Mucosa of gallbladder (tissue), 1 donor: ENCODE data around the gene THAP10. TPM values are rescaled to one million over a fixed set of nuclear protein-coding genes. Genes with fewer than 3 reads are reported as not detected.
"Not testable (repeated sequence)": the region's sequence is repeated elsewhere in the genome, so short reads cannot be mapped to it uniquely, and the experiment has no call there.

Experiments
- DNase-seq: peaks from one replicate; pipeline ENCODE4 v3.0.0-alpha.2; 2020; ENCODE audit warnings: low spot score
- total RNA-seq: library from RNA; stranded (reverse); gene quantifications from one replicate; pipeline ENCODE4 v1.2.1, GENCODE V29; 2021
- donor health status: DM: no; HTN: no; CAD: no.

THAP10 gene
- total RNA-seq = 4.9 TPM

DNA sequence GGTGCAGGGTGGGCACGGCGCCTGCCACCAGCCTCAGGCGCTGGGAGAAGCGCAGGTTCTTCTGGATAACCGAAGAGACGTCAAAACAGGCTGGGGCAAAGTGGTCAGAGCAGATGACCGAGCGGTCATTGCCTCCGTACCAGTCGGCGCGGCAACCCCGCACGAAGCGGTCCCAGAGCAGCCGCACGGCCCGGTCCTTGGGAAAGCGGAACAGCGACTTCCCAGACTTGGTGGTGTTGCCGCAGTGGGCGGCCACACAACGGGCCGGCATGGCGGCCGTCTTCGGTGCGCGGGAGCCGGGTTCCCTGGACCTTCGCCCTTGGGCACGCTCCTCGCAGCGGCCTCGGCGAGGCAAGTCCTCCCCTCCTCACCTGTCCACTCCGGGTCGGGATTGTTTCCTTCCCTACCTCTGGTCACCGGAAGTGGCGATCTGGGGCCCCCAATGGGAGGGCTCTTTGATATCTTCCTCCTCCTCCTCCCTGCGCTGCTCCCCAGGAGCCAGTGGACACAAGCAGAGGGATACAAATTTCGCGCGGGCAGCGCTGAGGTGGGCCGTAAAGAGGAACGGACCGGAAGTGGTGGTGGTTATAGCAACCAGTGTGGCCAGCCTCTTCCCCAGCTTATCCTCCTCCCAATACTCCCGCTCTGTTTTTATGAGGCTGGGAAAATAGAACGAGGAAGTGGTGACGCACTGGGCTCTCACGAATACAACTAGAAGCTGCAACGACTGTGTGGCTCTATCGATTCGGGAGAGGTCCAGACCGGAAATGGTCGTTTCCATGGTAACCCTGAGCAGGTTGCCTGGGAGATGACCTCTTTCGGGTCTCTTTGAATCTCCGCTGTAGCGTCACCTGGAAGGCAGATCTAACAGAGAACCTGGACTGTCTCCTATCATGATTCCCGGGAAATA lies at the start of gene THAP10, which contains the start of gene LRRC49:
TSS of gene THAP10 (minus strand) at position 432 of the 910 bp plus-strand sequence. CDS start at position 271, 161 bp downstream.
TSS of gene LRRC49 (plus strand) at position 825 of the 910 bp plus-strand sequence. CDS start at position 894, 69 bp downstream.
- DNase-seq = peak; percentile 90

DNA sequence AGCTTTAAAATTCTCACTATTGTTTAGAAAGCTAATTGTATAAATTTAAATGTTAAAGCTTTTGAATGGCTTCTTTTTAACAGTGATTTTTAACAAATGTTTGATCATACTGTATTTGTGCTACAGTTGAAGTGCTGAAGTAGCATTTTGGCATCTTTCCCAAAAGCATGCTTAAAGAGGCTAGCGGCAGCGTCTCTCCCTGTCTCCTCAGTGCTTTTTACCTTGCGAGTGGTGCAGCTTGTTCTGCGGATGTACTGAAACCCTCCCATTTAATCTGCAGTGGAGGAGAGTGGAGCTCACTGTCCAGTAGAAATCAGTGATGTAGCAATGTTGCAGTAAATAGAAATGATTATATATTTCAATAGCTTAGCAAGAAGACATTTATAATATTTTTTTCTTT lies 44.1 kb upstream of the THAP10 start:
- no peak for DNase-seq

DNA sequence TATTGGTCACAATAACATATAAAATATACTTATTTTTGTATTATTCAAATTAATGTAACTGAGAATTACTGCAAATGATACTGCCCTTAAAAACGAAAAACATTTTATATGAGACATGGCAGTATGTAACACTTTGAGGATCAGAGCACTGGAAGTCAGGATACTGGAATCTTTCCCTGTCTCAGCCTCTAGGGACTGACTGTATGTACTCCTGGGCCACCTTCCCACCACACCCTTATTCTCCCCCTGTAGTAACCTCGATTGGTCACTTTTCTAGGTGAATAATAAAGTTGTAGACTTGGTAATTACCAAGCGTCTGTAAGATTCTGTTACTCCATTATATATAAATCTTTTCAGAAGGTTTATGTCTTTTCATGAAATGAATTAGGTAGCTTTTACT lies 43.4 kb upstream of the THAP10 start:
- DNase-seq = no peak

DNA sequence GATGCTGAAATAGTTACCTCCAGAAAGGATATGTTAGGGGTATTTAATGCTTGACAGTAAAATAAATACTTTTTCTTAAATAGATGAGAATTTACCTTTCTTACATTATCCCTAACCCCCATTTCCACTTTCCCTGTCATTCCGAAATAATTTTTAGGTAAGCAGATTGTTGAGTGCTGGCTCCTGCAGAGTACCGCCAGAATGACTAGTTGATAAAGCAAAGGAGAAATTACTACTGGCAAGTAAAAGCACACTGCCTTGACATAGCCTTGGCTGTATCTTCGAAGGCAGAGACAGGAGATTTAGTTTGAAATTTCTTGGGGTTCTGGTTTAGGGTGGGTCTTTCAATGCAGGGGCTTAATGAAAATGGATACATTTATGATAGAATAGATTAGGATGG lies 41.2 kb upstream of the THAP10 start:
- no peak for DNase-seq

DNA sequence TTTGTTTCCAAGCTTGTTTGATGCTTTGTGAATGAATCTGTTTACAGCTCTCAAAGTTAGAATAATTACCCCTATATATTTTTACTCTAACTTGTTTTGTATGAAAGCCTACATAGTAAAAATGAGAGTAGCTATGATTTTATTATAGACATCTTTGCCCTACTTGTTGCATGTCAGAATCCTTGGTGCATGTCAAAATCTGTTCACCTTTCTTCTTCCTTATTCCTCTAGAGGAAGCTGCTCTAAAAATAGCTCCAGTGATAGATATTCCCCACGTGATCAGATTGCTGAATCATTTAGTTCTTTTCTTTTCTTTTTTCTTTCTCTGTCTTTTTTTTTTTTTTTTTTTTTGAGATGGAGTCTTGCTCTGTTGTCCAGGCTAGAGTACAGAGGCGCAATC lies 40.2 kb upstream of the THAP10 start:
- no peak for DNase-seq

DNA sequence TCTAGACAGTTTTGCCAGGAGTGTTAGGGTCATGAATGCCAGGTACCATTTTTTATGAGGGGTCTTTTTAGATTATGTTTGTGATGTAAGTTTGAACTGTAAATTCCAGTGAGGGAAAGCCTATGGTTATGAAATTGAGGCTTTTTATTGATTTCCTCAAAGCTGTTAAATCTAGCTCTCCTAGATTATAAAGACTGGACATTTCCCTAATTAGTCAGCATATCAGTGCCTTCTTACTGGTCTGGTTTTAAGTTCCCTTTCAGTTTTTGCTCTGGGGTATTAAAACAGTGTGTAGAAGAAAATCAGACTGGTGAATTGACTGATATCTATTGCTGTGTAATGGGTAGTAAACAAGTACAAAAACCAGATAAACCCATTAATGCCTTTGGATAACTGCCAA lies 39.6 kb upstream of the THAP10 start:
- DNase-seq = no peak

DNA sequence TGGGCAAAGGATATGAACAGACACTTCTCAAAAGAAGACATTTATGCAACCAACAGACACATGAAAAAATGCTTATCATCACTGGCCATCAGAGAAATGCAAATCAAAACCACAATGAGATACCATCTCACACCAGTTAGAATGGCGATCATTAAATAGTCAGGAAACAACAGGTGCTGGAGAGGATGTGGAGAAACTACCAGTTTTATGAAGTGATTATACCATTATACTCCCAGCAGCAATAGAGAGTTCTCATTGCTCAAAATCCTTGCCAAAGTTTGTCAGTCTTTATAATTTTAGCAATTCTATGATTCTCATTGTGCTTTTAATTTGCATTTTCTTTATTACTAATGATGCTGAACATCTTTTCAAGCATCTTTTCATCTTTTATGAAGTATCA lies 34.7 kb upstream of the THAP10 start:
- not testable (repeated sequence) for DNase-seq

DNA sequence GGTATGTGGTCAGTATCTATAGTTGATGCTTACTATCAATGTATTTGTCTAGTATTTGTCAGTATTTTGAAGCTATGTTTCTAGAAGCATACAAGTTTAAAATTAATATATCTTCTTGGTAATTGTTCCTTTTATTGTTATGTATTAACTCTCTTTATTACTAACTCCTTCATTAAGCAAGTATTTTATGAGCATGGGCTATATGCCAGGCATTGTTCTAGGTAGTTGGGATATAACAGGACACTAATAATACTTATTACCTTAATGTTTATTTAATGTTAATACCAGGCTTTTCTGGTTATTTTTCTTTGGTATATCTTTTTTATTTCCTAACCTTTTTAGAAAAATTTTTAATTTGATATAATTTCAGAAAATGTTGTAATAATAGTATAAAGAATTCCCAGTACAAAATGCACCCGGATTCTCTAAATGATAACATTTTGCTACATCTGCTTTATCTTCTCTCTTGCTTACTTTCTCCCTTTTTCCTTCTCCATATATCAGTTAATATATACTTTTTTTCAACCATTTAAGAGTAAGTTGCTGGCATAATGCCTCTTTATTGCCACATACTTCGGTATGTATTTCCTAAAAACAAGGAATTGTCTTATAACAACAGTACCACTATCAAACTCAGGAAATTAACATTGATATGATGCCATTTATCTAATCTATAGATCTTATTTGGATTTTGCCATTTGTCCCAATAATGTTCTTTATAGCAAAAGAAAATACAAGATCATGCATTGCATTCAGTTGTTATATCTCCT lies 31.3 kb upstream of the THAP10 start:
- DNase-seq = no peak

DNA sequence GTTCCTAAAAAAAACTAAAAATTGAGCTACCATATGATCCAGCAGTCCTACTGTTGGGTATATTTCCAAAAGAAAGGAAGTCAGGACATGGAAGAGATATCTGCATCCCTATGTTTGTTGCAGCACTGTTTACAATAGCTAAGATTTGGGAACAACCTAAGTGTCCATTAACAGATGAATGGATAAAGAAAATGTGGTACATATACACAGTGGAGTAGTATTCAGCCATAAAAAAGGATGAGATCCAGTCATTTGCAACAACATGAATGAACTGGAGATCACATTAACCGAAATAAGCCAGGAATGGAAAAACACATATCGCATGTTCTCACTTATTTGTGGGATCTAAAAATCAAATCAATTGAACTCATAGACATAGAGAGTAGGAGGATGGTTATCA lies 29.9 kb upstream of the THAP10 start:
- DNase-seq = no peak

DNA sequence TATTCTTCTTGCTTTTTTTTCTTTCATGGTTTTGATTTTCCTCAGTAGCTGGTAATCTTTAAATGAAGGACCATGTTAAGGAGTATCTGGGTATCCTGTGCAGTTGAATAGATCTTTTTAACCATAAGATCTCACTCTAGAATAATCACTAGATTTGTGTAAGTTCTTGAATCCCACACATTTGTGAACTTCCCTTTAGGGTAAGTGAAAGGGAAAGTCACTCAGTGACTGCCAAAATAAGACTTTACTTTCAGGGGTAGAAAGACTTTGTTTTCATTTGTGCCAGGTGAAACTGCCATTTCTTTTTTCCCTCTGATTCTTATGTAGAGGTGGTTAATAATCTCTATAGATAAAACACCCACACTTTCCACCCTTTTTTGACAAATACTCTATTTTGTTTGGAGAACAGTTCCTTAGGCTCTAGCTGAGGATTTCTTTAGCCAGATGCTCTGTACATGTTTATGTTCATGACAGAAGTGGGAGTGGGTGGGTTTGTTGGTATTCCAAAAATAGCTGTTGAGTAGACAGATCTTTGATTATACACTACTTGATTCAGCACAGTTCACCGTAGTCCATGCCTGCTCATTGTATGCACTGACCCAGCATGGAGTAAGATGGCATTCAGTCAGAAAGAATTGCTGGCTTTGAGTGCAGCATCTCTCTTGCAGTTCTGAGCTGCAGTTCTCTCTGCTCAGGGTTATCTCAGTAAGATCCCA lies 28.9 kb upstream of the THAP10 start:
- DNase-seq = no peak

DNA sequence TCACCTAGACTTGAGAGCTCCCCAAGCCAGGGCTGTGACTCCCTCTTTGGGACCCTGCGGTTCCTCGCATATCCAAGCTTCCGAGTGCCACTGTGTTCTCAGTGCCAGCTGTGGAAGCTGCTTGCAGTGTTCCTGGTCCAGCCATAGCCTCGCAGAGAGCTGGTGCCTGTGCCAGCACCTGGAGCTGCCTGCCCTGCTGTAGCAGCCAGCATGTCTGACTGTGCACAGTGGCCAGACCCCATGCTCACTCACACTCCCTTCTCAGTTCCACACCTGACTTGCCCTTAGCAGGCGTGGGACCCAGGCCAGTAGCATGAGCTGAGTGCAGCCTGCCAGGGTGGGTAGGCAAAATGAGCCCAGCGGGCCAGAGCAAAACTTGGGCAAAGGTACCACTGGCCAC lies 25.7 kb upstream of the THAP10 start:
- no peak for DNase-seq

DNA sequence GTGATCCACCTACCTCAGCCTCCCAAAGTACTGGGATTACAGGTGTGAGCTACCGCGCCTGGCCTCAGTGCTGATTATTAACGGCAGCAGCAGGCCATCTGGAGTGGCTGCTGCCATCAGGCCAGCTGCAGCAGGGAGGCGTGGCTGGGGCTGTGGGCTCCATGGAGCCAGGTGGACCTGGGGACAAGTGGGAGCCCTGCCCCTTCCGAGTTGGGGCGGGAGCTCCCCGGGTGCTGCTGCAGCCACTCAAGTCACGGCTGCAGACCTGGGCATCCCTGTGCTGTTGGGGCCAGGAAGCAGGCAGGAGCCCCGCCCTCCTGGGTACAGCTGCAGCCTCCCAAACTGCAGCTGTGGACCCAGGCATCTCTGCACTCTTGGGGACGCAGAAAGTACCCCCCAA lies 24.3 kb upstream of the THAP10 start:
- no peak for DNase-seq

DNA sequence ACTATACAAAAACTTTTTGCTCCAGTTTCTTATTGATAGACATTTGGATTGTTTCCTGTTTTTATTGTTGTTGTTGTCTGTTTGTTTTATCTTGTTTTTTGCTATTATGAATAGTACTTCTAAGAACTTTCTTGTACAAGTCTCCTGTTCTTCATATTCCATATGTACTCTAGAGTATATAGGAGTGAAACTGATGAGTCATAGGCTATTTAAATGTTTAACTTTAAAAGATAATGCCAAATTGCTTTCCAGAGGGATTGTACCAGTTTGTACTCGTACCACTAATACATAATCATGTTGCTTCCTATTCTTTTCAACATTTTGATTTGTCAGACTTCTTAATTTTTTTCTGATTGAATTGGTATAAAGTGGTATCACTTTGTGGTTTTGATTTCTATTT lies 20.0 kb upstream of the THAP10 start:
- DNase-seq = no peak

DNA sequence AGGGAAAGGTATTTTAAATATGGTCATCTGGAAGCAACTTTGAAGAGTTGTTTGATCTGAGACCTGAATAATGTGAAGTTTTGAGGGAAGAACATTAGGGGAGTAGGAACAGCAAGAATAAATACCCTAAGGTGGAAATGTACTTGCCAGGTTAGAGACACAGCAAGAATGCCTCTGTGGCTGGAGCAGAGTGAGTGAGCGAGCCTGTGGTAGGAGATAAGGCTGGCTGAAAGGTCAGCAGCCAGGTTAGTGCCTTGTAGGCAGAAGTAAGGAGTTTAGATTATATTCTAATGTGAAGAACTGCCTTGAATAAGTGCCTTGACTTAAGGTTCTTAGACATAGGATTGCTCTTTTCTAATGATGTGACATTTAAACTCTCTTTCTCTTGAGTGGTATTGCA lies 18.7 kb upstream of the THAP10 start:
- DNase-seq = no peak

DNA sequence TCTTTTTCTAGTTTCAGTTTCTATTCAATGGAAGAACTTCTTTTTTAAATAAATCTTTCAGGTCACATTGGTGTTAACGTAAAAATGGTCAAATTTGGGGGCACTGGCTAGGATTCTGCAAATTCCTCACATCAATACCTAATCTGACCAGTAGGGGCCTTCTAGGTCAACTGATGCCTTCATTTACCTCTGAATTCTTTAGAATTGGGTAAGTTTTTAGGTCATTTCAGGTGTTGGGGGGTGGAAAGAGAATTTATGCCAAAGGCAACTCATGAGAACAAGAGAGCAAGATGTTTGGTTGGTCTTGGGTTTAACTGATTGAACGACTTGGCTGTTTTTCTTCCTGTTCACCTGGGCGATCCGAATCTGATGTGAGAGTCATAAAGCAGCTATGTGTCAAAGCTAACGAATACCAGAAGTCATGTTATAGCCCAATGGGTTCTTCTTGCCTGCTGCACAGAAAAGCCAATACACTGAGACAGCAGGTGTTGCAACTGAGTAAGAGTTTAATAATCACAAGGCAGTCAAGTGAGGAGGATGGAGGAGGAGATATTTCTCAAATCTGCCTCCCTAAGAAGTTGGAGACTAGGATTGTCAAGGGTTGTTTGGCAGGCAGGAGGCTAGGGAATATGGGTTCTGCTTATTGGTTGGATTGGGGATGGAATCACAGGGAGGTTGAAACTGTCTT lies 15.7 kb upstream of the THAP10 start:
- DNase-seq = no peak

DNA sequence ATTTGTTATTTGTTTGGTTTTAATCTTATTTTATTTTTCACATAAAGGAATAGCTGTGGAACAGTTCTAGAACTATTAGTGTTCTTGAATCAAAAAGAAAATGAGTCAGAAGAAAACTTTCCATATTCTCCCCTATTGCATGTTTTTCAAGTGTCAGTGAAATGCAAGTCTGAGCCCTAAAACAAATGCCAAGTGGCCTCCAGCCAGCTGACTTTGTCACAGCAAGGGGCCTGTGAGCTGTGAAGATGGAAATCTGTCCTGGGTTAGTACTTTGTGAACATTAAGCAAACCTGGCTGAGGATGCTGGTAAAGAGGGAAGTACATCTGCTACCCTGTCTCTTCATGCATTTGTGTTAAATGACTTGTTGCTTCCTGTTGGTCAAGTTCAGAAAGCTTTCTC lies 14.6 kb upstream of the THAP10 start:
- DNase-seq = no peak

DNA sequence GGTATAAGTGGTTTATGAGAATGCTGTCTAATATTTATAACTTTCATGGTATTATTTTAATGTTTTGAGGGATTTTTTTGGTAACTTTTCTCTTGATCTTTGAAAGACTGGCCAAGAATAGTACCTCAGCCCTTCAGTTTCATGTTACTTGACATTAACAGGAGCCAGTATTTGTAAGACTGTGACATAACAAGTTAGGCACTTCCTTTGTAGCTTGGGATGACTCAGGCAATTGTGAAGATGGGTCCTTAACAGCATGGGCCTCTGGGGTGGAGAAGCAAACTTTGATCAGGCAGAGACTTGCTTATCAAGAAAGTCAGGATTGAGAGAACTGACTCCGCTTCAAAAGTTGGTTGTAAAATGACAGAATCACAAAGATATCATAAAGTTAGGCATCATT lies 9.9 kb upstream of the THAP10 start:
- no peak for DNase-seq

DNA sequence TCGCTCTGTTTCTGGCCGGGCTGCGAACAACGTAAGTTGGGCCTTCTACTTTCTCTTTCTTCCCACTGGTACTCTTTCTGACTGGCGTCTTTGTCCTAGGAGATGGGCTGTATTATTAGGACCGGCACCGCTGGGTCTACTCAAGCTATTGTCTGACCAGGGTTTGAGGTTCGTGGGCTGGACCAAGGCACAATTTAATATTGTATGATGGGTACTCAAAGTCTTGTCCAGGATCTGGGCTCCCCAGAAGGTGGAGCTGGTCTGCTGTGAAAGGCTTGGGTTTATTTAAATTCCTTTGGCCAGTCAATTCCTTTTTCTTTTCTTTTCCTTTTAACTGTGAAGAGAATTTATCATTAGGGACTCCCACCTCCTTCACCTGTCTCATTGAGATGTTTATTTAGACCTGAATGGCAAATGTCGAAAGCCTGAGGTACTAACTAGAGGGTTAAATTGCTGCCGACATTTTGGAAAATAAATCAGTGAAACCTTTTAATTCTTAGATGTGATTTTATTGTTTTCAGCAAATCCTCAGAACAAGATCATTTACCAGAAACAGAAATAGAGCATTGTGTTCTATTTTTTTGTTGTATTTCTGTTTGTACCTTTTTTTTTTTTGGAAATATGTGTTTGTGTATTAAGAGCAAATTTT lies 803 bp upstream of the THAP10 start:
- DNase-seq = peak; percentile 47

DNA sequence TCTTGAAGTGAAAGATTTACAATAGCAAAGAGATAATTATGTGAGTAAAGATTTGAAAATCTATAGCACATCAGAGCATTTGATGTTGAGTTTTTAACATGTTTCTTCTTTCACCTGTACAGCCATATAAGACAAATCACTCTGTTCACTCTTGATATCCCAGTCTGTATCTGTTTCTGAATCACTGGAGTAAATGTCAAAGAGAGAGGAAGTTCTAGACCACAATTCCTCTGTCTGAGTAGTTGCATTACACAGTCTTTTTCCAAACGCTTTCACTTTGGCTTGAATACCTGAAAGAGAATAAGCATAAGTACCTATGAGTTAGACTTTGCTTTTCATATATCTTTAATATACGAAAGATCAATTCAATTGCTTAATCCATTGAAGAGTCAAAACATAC lies 9.9 kb downstream of the THAP10 start:
- no peak for DNase-seq

DNA sequence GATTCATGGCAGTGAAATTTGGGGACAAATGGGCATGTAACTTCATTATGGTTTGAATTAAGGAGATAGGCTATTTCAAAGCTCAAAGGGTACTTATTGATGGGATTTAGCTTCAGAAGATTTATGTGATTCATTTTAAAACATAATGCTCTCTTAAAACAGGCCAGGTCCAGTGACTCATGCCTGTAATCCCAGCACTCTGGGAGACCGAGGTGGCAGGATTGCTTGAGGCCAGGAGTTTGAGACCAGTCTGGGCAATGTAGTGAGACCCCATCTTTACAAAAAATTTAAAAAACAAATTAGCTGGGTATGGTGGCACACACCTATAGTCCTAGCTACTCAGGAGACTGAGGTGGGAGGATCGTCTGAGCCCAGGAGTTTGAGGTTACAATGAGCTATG lies 11.5 kb downstream of the THAP10 start:
- no peak for DNase-seq

DNA sequence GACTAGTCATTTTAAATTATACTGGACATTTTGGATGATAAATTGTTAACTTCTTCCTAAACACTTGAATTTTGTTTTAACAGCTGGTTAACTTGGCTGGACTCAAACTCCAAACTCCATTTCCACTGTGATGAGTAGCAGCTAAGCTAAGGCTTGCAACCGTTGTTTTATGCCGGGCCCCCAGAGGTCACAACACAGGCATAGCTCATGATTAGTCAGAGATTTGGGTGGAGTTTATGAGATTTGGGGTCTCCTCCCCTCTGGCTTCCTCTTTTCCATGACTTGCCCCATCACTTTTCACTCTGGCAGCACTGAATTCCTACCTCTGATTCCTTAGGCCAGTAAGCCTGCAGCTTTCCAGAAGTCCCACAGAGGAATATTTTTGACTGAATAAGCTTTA lies 12.8 kb downstream of the THAP10 start:
- DNase-seq = no peak
